Panc1 (cell line): ENCODE data around the gene INTS1. TPM values are rescaled to one million over a fixed set of nuclear protein-coding genes. Genes with fewer than 3 reads are reported as not detected.
"Not testable (repeated sequence)": the region's sequence is repeated elsewhere in the genome, so short reads cannot be mapped to it uniquely, and the experiment has no call there.

Source experiments
- ATAC-seq: fragments of 200-7000 bp; cut with Tn5 transposase; 2 replicates; pipeline ENCODE4 v1.9.1; 2020; ENCODE audit warnings: mild to moderate bottlenecking, moderate library complexity
- BruUV-seq: library from RNA; stranded (reverse); fragments of 400-500 nt; replicated peaks from 2 replicates; lab custom pipeline; 2021; lab: Mats Ljungman, UMichigan
- CTCF ChIA-PET: fragments of 300-600 bp; sonication (Branson Sonifier 250); formaldehyde crosslinking; loops from one replicate; lab custom pipeline; 2022; ENCODE audit warnings: antibody characterized with exemption; lab: Charles Lee
- POLR2A ChIA-PET: fragments of 300-600 bp; sonication (Branson Sonifier 250); formaldehyde crosslinking; loops from one replicate; lab custom pipeline; 2022; ENCODE audit warnings: antibody characterized with exemption; lab: Charles Lee
- DNase-seq: peaks from one replicate; pipeline ENCODE4 v3.0.0-alpha.2; 2010; ENCODE audit warnings: low read depth, low spot score
- H3K27ac ChIP-seq: 2 replicates; pipeline ENCODE4 v1.5.1; 2011; ENCODE audit warnings: mild to moderate bottlenecking, low read length, inconsistent platforms
- H3K27me3 ChIP-seq: fragments of 200-500 bp; sonication (Bioruptor generic); 2 replicates; pipeline ENCODE4 v1.6.0; 2014; ENCODE audit warnings: low read length, inconsistent platforms; ENCODE audit not compliant: control insufficient read depth, insufficient read depth
- H3K36me3 ChIP-seq: fragments of 200-500 bp; sonication (Bioruptor generic); 2 replicates; pipeline ENCODE4 v1.5.1; 2014; ENCODE audit warnings: inconsistent platforms, mild to moderate bottlenecking, low read length, moderate library complexity; ENCODE audit not compliant: control insufficient read depth, insufficient read depth
- H3K4me1 ChIP-seq: 2 replicates; pipeline ENCODE4 v1.5.1; 2011; ENCODE audit warnings: inconsistent platforms, mild to moderate bottlenecking, low read length, moderate library complexity; ENCODE audit not compliant: control insufficient read depth, insufficient read depth
- H3K4me3 ChIP-seq, 2 experiments: 2 replicates each; pipeline ENCODE4 v1.5.1; 2011 to 2012; ENCODE audit warnings: low read depth in 2 of 2, low read length in 2 of 2, mild to moderate bottlenecking in 2 of 2, inconsistent platforms in 1 of 2, moderate library complexity in 1 of 2
- H3K9me3 ChIP-seq: fragments of 200-500 bp; sonication (Bioruptor generic); 2 replicates; pipeline ENCODE4 v1.5.1; 2014; ENCODE audit warnings: low read depth, mild to moderate bottlenecking, inconsistent platforms, low read length, moderate library complexity; ENCODE audit not compliant: control insufficient read depth, insufficient read depth
- POLR2AphosphoS5 ChIP-seq: IDR thresholded peaks from 2 replicates; pipeline ENCODE4 v1.6.1; 2012; ENCODE audit warnings: mild to moderate bottlenecking, low read depth, low read length, moderate library complexity
- SIN3A ChIP-seq: IDR thresholded peaks from 2 replicates; pipeline ENCODE4 v1.6.1; 2012; ENCODE audit warnings: low read depth, mild to moderate bottlenecking, low read length, moderate library complexity, borderline replicate concordance; ENCODE audit not compliant: insufficient read depth
- TCF7L2 ChIP-seq: IDR thresholded peaks from 2 replicates; pipeline ENCODE4 v1.6.1; 2011; ENCODE audit warnings: mild to moderate bottlenecking, low read depth, low read length, inconsistent platforms
- in situ Hi-C: cut with HindIII; loops from 2 replicates; pipeline ENCODE4 v1.10.0; 2016; ENCODE audit warnings: low sequenced_read_pairs, low pct_unique_long_range_greater_than_20kb
- intact Hi-C: fragments of 100-400 bp; cut with micrococcal nuclease; formaldehyde crosslinking; loops from one replicate; pipeline ENCODE4 v1.10.0; 2022; ENCODE audit not compliant: unreplicated experiment
- total RNA-seq: library from RNA; stranded (reverse); gene quantifications from one replicate; pipeline ENCODE4 v1.2.1, GENCODE V29; 2021; ENCODE audit not compliant: unreplicated experiment
- TF ChIP-seq, protein P1 (sequence below): fragments of 450-650 bp; IDR thresholded peaks from 2 replicates; pipeline ENCODE4 v1.5.1; 2017; ENCODE audit warnings: mild to moderate bottlenecking
- TF ChIP-seq, protein P2 (sequence below), 2 experiments: IDR thresholded peaks; 2 replicates each; pipeline ENCODE4 v1.6.1; 2011 to 2012; ENCODE audit warnings: low read depth in 2 of 2, control low read depth in 1 of 2, low read length in 1 of 2, mild to moderate bottlenecking in 1 of 2, moderate library complexity in 1 of 2; ENCODE audit not compliant: insufficient read depth in 1 of 2

INTS1 gene
- total RNA-seq, 1 experiment from 2014 or later = 173 TPM

- ATAC-seq (peak; percentile 54), DNase-seq (no peak)
- no TSS peak for BruUV-seq
- CTCF ChIA-PET = interaction anchor here (0.6 kb wide), 1 partner anchor 58 kb away, joined by 3 read pairs; no protein-coding TSS in a partner anchor
- in situ Hi-C loops = no loop called here
- Histone ChIP-seq H3K4me3 (no peak overlapping the region), H3K27me3 (no peaks in the 10 kb centered on the region), H3K27ac (peak overlapping the region; percentile 90), H3K36me3 (no peaks in the 10 kb centered on the region; the same call in 1 of the 2 replicates), H3K4me1 (peaks cover 53% of the 10 kb centered on the region), H3K9me3 (no peaks in the 10 kb centered on the region)
- intact Hi-C loops = no loop called here
- TF ChIP-seq, protein P1, sequence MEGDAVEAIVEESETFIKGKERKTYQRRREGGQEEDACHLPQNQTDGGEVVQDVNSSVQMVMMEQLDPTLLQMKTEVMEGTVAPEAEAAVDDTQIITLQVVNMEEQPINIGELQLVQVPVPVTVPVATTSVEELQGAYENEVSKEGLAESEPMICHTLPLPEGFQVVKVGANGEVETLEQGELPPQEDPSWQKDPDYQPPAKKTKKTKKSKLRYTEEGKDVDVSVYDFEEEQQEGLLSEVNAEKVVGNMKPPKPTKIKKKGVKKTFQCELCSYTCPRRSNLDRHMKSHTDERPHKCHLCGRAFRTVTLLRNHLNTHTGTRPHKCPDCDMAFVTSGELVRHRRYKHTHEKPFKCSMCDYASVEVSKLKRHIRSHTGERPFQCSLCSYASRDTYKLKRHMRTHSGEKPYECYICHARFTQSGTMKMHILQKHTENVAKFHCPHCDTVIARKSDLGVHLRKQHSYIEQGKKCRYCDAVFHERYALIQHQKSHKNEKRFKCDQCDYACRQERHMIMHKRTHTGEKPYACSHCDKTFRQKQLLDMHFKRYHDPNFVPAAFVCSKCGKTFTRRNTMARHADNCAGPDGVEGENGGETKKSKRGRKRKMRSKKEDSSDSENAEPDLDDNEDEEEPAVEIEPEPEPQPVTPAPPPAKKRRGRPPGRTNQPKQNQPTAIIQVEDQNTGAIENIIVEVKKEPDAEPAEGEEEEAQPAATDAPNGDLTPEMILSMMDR = no peak
- TF ChIP-seq, protein P2, sequence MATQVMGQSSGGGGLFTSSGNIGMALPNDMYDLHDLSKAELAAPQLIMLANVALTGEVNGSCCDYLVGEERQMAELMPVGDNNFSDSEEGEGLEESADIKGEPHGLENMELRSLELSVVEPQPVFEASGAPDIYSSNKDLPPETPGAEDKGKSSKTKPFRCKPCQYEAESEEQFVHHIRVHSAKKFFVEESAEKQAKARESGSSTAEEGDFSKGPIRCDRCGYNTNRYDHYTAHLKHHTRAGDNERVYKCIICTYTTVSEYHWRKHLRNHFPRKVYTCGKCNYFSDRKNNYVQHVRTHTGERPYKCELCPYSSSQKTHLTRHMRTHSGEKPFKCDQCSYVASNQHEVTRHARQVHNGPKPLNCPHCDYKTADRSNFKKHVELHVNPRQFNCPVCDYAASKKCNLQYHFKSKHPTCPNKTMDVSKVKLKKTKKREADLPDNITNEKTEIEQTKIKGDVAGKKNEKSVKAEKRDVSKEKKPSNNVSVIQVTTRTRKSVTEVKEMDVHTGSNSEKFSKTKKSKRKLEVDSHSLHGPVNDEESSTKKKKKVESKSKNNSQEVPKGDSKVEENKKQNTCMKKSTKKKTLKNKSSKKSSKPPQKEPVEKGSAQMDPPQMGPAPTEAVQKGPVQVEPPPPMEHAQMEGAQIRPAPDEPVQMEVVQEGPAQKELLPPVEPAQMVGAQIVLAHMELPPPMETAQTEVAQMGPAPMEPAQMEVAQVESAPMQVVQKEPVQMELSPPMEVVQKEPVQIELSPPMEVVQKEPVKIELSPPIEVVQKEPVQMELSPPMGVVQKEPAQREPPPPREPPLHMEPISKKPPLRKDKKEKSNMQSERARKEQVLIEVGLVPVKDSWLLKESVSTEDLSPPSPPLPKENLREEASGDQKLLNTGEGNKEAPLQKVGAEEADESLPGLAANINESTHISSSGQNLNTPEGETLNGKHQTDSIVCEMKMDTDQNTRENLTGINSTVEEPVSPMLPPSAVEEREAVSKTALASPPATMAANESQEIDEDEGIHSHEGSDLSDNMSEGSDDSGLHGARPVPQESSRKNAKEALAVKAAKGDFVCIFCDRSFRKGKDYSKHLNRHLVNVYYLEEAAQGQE (IDR thresholded peaks at IDR 0.05; ENCODE audit: insufficient read depth in 1 of 2, low read depth in 2 of 2, low read length in 1 of 2) = no peak
- TF ChIP-seq SIN3A = no peak
- no peak; the same call in 1 of the 2 replicates for TF ChIP-seq POLR2AphosphoS5
- TF ChIP-seq TCF7L2 = no peak
- POLR2A ChIA-PET = no interaction called here
Measured at GRCh38 chr7:1446620-1447032, 57.6 kb downstream of the INTS1 start.

GRCh38 chr7:1446026-1446425 is 58.2 kb downstream of the INTS1 start:
- in situ Hi-C loops, BruUV-seq, POLR2A ChIA-PET, H3K9me3 ChIP-seq, ATAC-seq, H3K4me3 ChIP-seq, DNase-seq, CTCF ChIA-PET, H3K36me3 ChIP-seq, intact Hi-C loops, H3K27me3 ChIP-seq: not testable (repeated sequence)
- Histone ChIP-seq H3K4me1 (peaks cover 47% of the 10 kb centered on the region), H3K27ac (peak overlapping the region; percentile 70)

DNA sequence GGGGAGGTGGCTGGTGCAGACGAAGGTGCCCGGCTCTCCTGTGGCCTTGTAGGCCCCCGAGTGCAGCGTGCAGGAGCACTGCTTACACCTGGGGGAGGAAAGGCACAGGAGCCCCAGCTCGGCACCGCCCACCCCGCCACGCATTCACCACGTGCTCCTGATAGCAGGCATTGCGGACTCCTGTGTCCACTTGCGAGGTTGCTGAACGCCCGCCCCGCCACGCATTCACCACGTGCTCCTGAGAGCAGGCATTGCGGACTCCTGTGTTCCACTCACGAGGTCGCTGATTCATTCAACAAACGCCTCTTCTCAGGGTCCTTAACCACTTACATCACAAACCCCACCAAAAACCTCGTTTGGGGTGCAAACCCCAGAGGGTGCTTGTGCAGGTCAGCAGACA is 58.8 kb downstream of the INTS1 start:
- DNase-seq (no peak), ATAC-seq (no peak)
- no peak overlapping the region for H3K4me3 ChIP-seq
- H3K27ac ChIP-seq = peak overlapping the region; percentile 70
- H3K36me3 ChIP-seq = no peaks in the 10 kb centered on the region; the same call in 1 of the 2 replicates
- no peaks in the 10 kb centered on the region for H3K27me3 ChIP-seq
- POLR2A ChIA-PET = no interaction called here
- BruUV-seq = no TSS peak
- H3K9me3 ChIP-seq = no peaks in the 10 kb centered on the region
- TF ChIP-seq TCF7L2 (no peak), SIN3A (no peak), POLR2AphosphoS5 (no peak)
- TF ChIP-seq, protein P1 = no peak
- in situ Hi-C loops (no loop called here), intact Hi-C loops (no loop called here)
- peaks cover 40% of the 10 kb centered on the region for H3K4me1 ChIP-seq
- CTCF ChIA-PET = no interaction called here
